Renal cortex interstitium (tissue), 11 donors: ENCODE results near the gene PWP2. TPM values are rescaled to one million over a fixed set of nuclear protein-coding genes. Genes with fewer than 3 reads are reported as not detected.
"Not testable (repeated sequence)": the region's sequence is repeated elsewhere in the genome, so short reads cannot be mapped to it uniquely, and the experiment has no call there.

ENCODE experiments used
- DNase-seq, 11 donors: peaks; one replicate each; pipeline ENCODE4 v3.0.0-alpha.2; 2013; ENCODE audit warnings: low read depth in 9 of 11, low spot score in 4 of 11; ENCODE audit errors: extremely low read depth in 1 of 11
- polyA plus RNA-seq, 3 donors: library from polyadenylated mRNA; unstranded; fragments of 120-200 nt; gene quantifications; one replicate each; pipeline ENCODE4 v1.2.1, GENCODE V29; 2013; ENCODE audit not compliant: insufficient read length in 3 of 3

Gene PWP2
- polyA plus RNA-seq, 3 donors, result 3.6 to 14.2 (median 11.6) TPM

- DNase-seq, result not testable (repeated sequence)
Observed at GRCh38 chr21:44107589-44107988, 390 bp downstream of the PWP2 start.

- DNase-seq, result not testable (repeated sequence)
Observed at GRCh38 chr21:44113702-44114371, 6.6 kb downstream of the PWP2 start.

GRCh38 chr21:44122131-44122530 is 14.9 kb downstream of the PWP2 start:
- not testable (repeated sequence) for DNase-seq

GRCh38 chr21:44127827-44128226 is 20.6 kb downstream of the PWP2 start:
- not testable (repeated sequence) for DNase-seq

GRCh38 chr21:44133715-44134057 is 26.5 kb downstream of the PWP2 start:
- not testable (repeated sequence) for DNase-seq

- DNase-seq, result not testable (repeated sequence)
Observed at GRCh38 chr21:44134732-44135131, 27.5 kb downstream of the PWP2 start.

- not testable (repeated sequence) for DNase-seq
Observed at GRCh38 chr21:44138039-44138438, 30.8 kb downstream of the PWP2 start.

- peak in 1 of 11 donors; percentile 18 for DNase-seq
Observed at GRCh38 chr21:44139787-44140551, 32.8 kb downstream of the PWP2 start.

- not testable (repeated sequence) for DNase-seq
Observed at GRCh38 chr21:44140552-44140932, 33.3 kb downstream of the PWP2 start.

GRCh38 chr21:44142470-44142869 is 35.3 kb downstream of the PWP2 start:
- not testable (repeated sequence) for DNase-seq

- not testable (repeated sequence) for DNase-seq
Observed at GRCh38 chr21:44143380-44143779, 36.2 kb downstream of the PWP2 start.

GRCh38 chr21:44143996-44144395 is 36.8 kb downstream of the PWP2 start:
- DNase-seq, result not testable (repeated sequence)

GRCh38 chr21:44144784-44145602 is 37.8 kb downstream of the PWP2 start:
- DNase-seq, result not testable (repeated sequence)

GRCh38 chr21:44145616-44146015 is 38.4 kb downstream of the PWP2 start:
- DNase-seq, result not testable (repeated sequence)

GRCh38 chr21:44147108-44147507 is 39.9 kb downstream of the PWP2 start:
- not testable (repeated sequence) for DNase-seq

- not testable (repeated sequence) for DNase-seq
Observed at GRCh38 chr21:44150255-44150654, 43.1 kb downstream of the PWP2 start.

GRCh38 chr21:44153214-44153888 is 46.2 kb downstream of the PWP2 start:
- not testable (repeated sequence) for DNase-seq

GRCh38 chr21:44153889-44154228 is 46.7 kb downstream of the PWP2 start:
- DNase-seq, result not testable (repeated sequence)

GRCh38 chr21:44154816-44155230 is 47.6 kb downstream of the PWP2 start:
- not testable (repeated sequence) for DNase-seq
